GM18873 (cell line): ENCODE data around the gene HOXB2.

Experiments used
- ATAC-seq: cut with Tn5 transposase; IDR thresholded peaks from one replicate; pipeline ENCODE4 v1.9.1; 2021; ENCODE audit warnings: mild to moderate bottlenecking, moderate library complexity, moderate number of reproducible peaks; ENCODE audit not compliant: unreplicated experiment, low FRiP score

Gene HOXB2

DNA sequence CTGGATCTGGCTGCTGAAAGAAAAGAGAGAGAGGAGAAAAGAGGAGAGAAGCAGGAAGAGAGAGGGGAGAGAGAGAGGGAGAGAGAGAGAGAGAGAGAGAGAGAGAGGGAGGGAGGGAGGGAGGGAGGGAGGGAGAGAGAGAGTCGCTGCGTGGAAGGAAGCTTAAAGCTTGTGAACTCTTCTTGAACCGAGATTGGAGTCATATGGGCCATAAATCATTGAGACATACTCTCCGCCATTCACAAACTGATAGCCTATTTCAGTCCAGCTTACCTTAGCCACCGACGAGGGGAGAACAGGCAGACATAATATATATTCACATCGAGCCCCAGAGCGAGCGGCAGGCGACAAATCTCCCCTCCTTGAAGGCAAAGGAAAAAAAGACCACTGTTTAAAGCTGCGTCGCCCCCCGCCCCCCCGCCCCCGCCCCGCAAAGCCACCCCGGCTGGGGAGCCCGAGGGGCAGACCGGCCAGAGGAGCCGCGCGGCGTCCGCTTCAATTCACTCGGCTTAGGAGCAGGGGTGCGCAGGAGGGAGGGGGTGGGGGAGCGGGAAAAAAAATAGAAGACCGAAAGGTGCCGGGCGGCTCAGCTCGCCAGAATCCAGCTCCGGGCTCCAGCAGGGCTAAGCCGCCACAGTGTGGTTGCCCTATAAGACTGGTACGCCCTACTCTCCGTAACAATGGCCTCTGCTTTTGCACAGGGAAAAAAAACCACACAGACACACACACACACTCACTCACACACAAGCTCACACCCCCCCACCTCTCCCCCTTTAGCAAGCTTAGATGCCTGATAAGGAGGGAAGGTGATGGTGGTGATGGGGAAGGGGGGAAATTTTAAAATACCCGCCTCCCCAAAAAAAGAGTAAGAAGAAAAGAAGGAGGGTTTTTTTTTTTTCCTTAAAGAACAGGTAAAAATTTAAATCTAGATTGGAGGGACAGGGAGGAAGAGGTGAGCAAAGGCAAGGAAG is 10.6 kb upstream of the HOXB2 start:
- ATAC-seq: no peak

- no peak for ATAC-seq
These were observed 9.7 kb upstream of the HOXB2 start for GRCh38 chr17:48554412-48555257.

GRCh38 chr17:48553826-48554225 is 8.9 kb upstream of the HOXB2 start:
- ATAC-seq: no peak

DNA sequence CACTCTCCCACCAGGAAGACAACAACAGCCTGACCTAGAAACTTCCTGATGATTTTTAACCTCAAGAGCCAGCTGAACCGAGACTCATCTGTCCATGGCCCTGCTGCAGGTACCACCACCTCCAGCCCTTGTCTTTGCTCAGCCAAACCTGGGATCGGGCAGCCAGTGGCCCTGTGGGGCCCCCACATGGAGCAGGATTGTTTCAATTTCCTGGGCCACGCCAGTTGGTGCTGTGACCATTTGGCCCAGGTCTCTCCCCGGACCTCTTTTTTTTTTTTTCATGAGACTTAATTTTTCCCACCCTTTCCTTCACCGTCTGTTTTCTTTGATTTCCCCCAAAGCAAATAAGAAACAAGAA is 8.3 kb upstream of the HOXB2 start:
- no peak for ATAC-seq

GRCh38 chr17:48552466-48553189 is 7.7 kb upstream of the HOXB2 start:
- ATAC-seq: no peak

DNA sequence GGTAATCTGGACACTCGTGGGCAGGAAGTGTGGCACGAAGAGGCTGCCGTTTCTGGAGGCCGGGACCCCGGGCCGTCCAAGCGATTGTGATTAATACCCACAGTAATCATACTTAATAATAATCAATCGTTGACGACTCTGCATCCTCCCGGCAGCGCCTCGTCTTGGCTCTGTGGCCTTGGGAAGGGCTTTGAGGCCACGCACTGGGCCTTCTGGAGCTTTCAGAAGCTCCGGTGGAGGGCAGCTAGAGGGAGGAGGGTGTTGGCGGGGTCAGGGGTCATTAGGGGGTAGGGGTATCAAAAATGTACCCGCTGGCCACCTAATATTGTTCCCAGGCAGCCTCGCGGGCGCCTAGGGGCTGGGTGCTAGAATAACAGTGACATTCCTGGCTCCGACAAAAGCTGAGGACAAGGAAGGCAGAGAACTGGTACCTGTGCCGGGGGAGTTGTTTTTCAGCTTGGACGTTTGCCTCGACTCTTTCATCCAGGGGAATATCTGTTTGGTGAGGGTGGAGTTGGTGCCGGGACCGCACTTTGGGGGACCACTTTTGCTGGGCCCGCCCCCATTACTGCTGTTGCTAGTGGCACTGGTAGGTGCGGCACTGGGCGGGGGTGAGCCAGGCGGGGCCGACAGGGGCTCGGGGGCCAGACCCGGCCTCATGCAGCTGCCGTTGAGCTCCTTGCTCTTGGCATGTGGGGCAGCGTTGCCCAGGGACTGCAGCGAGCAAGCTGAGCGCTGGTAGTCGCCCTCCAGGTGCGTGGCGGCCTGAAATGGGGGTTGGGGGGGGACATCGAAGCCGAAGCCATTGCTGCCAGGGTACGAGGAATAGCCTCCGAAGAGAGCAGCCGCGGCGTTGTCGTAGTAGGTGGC is 6.9 kb upstream of the HOXB2 start:
- ATAC-seq: no peak

DNA sequence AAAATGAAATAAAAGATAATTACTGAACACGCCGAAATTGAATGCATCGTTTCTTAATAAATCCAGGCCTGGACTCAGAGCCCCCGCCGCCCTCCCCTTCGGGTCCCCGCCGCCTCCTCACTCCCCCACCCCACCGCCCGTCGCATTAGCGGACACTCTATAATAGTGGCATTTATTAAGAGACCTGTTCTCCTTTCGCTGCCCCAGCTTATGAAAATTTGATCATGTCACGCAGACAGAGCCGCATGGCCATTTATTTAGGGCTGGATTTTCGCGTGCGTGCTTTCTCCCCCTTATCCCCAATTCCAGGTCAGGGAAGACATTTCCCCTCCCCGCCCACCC is 6.3 kb upstream of the HOXB2 start:
- ATAC-seq: no peak

- no peak for ATAC-seq
These were observed 5.7 kb upstream of the HOXB2 start for GRCh38 chr17:48550502-48551213.

GRCh38 chr17:48549914-48550501 is 5.1 kb upstream of the HOXB2 start:
- ATAC-seq: no peak

GRCh38 chr17:48549281-48549630 is 4.3 kb upstream of the HOXB2 start:
- no peak for ATAC-seq

GRCh38 chr17:48548523-48549280 is 3.8 kb upstream of the HOXB2 start:
- no peak for ATAC-seq

GRCh38 chr17:48547808-48548522 is 3.1 kb upstream of the HOXB2 start:
- no peak for ATAC-seq

DNA sequence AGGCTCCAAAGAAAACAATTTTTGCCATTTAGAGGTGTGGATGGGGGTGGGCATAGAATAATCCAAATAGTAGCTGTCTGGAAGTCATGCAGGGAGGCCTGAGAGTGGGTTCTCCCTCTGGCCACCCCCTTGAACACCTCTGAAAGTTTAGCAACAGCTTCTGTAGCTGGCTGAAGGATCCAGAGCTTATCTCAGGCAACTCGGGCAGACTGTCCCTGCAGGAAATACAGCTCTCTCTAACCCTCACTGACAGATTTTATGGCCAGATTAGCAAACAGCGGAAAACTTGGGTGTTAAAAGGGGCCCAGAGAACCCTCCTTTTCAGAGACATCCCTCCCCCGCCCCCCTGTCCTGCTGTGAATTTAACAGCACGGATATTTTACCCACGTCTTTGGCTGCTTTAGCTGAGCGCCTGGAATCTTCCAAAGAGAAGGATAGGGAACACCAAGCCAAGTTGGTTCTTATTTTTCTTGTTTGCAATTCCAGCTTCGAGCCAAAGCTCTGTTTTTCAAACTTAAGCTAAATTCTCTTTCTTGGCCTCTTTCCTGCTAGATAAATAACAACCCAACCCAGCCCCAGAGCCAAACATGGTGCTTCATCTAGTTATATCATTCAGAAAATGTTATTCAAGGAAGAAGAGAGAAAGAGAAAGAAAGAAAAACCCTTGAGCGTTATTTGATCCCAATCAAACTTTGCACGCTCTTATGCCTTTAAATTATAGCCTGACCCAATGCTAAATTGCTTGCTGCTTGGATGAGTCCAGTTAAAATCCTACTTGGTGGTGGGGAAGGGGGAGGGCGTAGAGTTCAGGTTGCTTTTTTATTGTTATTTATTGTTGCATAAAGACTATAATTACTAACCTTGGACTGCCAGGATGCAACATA is 2.3 kb upstream of the HOXB2 start:
- ATAC-seq: no peak

GRCh38 chr17:48546137-48546923 is 1.4 kb upstream of the HOXB2 start:
- no peak for ATAC-seq

GRCh38 chr17:48545539-48545938 is 630 bp upstream of the HOXB2 start:
- ATAC-seq: no peak
